Nephron progenitor cell (in vitro differentiated cells): ENCODE measurements around the gene SIDT1.

Experiments
- DNase-seq: peaks from one replicate; pipeline ENCODE4 v3.0.0; 2021
- H3K27ac Mint-ChIP-seq: 2 replicates; pipeline ENCODE4 v1.8.0; 2021; ENCODE audit warnings: mild to moderate bottlenecking, moderate library complexity, mixed read lengths
- H3K27me3 Mint-ChIP-seq: 2 replicates; pipeline ENCODE4 v1.8.0; 2021; ENCODE audit warnings: mild to moderate bottlenecking, low read depth, mixed read lengths; ENCODE audit not compliant: poor library complexity
- H3K36me3 Mint-ChIP-seq: 2 replicates; pipeline ENCODE4 v1.8.0; 2021; ENCODE audit warnings: low read depth, mixed read lengths
- H3K4me1 Mint-ChIP-seq: 2 replicates; pipeline ENCODE4 v1.8.0; 2021; ENCODE audit warnings: mixed read lengths
- H3K4me3 Mint-ChIP-seq: 2 replicates; pipeline ENCODE4 v1.8.0; 2021; ENCODE audit warnings: mild to moderate bottlenecking, moderate library complexity, mixed read lengths
- H3K9me3 Mint-ChIP-seq: 2 replicates; pipeline ENCODE4 v1.8.0; 2021; ENCODE audit warnings: mild to moderate bottlenecking, moderate library complexity, mixed read lengths
- TF ChIP-seq, protein P1 (sequence below): fragments of 200-600 bp; sonication (generic); IDR thresholded peaks from 2 replicates; pipeline ENCODE4 v1.5.0; 2021; ENCODE audit warnings: antibody characterized with exemption

The SIDT1 gene

DNA sequence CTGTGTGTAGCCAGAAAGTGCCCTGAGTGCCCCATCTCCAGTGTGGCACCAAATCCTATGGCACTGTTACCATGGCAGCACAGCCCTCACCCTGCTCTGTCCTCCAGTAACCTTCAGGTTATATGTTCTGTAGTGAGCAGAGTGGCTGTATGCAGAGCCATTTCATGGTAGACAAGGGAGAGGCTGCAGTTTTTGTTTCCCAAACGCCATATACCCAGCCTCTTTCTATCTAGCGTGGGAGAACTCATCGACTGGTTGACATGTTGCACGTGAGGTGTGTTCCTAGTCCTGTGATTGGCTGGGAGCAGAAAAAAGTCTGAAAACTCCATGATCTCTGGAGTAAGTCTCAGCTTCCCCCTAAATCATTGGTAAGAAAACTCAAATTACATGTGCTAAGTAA lies 2.0 kb downstream of the SIDT1 start:
- Mint-ChIP-seq H3K4me3 (no peak overlapping the region), H3K9me3 (no peaks in the 10 kb centered on the region), H3K27me3 (peaks cover 94% of the 10 kb centered on the region), H3K27ac (no peak overlapping the region), H3K36me3 (no peaks in the 10 kb centered on the region), H3K4me1 (peaks cover 15% of the 10 kb centered on the region)
- DNase-seq = no peak
- TF ChIP-seq, protein P1, sequence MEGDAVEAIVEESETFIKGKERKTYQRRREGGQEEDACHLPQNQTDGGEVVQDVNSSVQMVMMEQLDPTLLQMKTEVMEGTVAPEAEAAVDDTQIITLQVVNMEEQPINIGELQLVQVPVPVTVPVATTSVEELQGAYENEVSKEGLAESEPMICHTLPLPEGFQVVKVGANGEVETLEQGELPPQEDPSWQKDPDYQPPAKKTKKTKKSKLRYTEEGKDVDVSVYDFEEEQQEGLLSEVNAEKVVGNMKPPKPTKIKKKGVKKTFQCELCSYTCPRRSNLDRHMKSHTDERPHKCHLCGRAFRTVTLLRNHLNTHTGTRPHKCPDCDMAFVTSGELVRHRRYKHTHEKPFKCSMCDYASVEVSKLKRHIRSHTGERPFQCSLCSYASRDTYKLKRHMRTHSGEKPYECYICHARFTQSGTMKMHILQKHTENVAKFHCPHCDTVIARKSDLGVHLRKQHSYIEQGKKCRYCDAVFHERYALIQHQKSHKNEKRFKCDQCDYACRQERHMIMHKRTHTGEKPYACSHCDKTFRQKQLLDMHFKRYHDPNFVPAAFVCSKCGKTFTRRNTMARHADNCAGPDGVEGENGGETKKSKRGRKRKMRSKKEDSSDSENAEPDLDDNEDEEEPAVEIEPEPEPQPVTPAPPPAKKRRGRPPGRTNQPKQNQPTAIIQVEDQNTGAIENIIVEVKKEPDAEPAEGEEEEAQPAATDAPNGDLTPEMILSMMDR = no peak

DNA sequence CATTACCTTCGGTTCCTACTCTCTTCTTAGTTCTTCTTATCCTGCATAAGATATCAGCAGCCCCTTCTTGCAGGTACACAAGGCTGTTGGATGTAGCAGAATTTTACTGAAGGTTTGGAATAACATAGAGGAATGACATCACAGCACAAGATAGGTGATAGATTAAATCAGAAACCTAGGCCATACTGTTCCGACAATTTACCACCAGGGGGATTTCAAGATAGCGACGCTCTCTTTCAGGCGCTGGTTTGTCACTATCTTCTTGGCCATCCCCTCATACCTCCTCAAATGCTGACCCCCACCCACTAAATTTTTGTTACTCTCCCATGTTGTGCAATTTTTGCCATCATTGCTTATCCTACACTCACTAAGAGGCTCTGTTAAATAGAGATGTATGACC lies 3.5 kb downstream of the SIDT1 start:
- TF ChIP-seq, protein P1 = peak; percentile 48
- Mint-ChIP-seq H3K27me3 (peaks cover 79% of the 10 kb centered on the region), H3K36me3 (no peaks in the 10 kb centered on the region), H3K4me3 (no peak overlapping the region), H3K9me3 (no peaks in the 10 kb centered on the region), H3K4me1 (peaks cover 15% of the 10 kb centered on the region), H3K27ac (no peak overlapping the region)
- no peak for DNase-seq

DNA sequence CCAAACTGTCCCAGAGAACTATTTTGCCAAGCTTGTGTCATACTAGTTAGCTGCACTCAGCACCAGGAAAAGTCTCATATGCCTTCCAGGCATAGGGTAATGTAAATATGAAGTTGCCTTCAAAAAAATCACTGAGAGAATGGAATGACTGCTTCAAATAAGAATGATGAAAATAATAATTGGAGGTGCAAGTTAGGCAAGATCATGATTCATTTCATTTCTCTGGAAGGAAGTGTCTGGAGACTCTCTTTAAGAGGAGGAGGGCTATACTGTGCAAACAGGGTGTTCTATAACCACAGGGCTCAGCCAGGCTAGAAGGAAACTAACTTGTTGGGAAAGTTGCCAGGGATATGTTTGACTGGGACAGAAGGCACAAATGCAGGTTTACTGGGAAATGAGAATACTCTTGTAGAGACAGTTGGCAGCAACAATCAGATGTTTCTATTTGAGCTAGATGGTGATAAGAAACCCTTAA lies 4.3 kb downstream of the SIDT1 start:
- no peak overlapping the region for H3K27ac Mint-ChIP-seq
- no peak for DNase-seq
- H3K36me3 Mint-ChIP-seq = no peaks in the 10 kb centered on the region
- TF ChIP-seq, protein P1 = no peak
- peaks cover 15% of the 10 kb centered on the region for H3K4me1 Mint-ChIP-seq
- peaks cover 71% of the 10 kb centered on the region for H3K27me3 Mint-ChIP-seq
- H3K9me3 Mint-ChIP-seq = peaks cover 2% of the 10 kb centered on the region
- no peak overlapping the region for H3K4me3 Mint-ChIP-seq

DNA sequence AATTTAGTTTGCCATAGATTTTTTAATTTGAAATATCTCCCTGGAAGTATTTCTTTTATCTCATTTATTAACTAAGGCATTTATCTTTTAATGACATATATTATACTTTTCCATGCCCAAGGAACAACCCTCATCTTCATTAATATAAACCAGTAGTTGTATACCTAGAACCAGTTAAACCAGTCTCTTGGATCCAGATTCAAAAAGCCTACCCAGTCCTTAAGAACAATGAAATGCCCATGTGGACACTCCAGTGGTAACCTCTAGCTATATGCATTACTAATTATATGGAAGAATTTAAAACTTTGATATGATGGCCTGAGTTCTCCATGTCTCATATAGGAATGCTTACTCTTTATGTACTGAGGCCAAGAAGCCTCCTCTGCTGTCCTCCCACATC lies 4.8 kb downstream of the SIDT1 start:
- no peak overlapping the region for H3K4me3 Mint-ChIP-seq
- H3K27me3 Mint-ChIP-seq = peaks cover 66% of the 10 kb centered on the region
- peaks cover 7% of the 10 kb centered on the region for H3K9me3 Mint-ChIP-seq

DNA sequence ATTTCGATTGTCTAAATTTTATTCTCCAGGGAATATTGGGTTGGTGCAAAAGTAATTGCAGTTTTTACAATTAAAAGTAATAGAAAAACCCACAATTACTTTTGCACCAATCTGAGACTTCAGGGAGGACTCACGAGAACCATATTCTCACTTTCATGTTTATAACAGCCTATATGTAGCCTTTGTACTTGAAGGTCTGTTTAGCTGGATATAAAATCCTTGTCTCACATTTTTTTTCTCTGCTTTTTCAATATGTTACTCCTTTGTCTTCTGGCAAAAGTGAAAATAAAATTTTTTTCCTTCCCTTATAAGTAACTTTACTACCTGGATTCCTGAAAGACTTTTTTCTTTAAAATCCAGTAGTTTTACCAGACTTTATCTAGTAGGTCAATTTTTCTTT lies 9.2 kb downstream of the SIDT1 start:
- Mint-ChIP-seq H3K36me3 (no peaks in the 10 kb centered on the region), H3K4me1 (no peaks in the 10 kb centered on the region), H3K27me3 (peaks cover 47% of the 10 kb centered on the region), H3K4me3 (no peak overlapping the region), H3K9me3 (peaks cover 21% of the 10 kb centered on the region), H3K27ac (no peak overlapping the region)
- no peak for DNase-seq
- TF ChIP-seq, protein P1 = no peak

More for the DNA sequence above, 4.8 kb downstream of the SIDT1 start:
- Mint-ChIP-seq H3K36me3 (no peaks in the 10 kb centered on the region), H3K4me1 (peaks cover 12% of the 10 kb centered on the region), H3K27ac (no peak overlapping the region)
- DNase-seq = no peak
- TF ChIP-seq, protein P1 = no peak

DNA sequence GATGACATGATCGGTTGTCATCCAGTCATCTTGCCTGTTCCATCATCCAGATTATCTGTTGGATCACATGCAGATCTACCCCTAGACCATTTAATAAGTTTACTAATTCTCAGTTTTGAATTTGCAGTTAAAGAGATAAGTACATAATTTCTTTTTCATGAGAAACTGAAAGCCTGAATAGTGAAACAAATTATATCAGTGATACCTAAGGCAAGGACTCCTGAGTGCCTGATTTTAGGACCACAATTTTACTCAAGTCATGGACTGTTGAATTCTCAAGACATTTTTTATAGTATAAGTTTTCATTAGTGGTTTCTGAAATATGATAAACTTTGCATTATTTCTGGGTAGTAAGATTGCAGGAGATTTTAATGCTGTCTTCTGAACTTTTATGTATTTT lies 13.2 kb downstream of the SIDT1 start:
- no peak overlapping the region for H3K4me3 Mint-ChIP-seq
- H3K36me3 Mint-ChIP-seq = no peaks in the 10 kb centered on the region
- no peak overlapping the region for H3K27ac Mint-ChIP-seq
- H3K27me3 Mint-ChIP-seq = peaks cover 30% of the 10 kb centered on the region
- H3K9me3 Mint-ChIP-seq = peaks cover 33% of the 10 kb centered on the region
- DNase-seq = no peak
- TF ChIP-seq, protein P1 = no peak
- no peaks in the 10 kb centered on the region for H3K4me1 Mint-ChIP-seq
